Measurements from ENCODE around the gene THSD4. TPM values are rescaled to one million over a fixed set of nuclear protein-coding genes. Genes with fewer than 3 reads are reported as not detected.

THSD4 gene
- total RNA-seq, 1 donor, result under 0.01 TPM

DNA sequence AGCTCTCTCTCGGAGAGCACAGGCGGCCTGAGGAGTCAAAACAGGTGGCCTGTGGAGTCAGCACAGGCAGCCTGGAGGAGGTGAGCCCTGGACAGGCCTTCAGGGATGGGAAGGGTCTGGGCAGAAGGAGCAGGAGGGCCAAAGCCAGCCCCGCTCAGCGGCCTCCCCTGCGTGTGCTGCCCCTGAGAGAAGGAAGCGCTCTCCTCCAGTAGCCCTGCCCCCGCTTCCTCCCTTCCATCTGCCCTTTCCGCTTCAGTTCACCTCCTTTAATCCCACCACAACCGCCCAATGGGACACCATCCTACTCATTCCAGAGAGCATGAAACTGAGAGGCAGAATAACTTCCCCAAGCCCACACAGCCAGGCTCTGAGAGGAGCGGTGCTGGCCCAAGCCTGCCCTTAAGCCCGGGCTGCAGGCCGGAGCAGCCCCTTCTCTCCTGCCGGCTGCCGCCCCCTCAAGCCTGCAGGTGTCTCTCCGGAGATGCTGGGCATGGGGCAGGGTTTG is 691.9 kb downstream of the THSD4 start:
- DNase-seq (ENCODE audit: low read depth in 2 of 3, low spot score in 2 of 3), result no peak

DNA sequence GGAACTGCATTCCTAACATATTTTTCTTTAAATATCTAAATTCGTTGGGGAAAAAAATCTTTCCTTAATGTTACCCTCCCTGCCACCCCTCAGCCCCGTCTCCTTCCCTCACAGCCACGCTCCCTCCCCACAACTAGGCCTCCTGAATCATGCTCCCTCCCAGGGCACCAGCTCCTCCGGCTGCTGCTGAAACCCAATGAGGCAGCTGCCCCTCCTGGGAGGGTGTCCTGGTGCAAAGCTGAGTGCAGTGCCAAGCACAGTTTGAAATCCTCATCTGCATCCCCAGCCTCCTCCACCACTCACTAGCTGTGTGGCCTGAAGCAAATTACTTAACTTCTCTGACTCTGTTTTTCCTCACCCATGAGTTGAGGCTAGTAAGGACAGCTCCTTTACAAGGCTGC is 692.4 kb downstream of the THSD4 start:
- DNase-seq (ENCODE audit: low read depth in 2 of 3, low spot score in 2 of 3), result no peak

DNA sequence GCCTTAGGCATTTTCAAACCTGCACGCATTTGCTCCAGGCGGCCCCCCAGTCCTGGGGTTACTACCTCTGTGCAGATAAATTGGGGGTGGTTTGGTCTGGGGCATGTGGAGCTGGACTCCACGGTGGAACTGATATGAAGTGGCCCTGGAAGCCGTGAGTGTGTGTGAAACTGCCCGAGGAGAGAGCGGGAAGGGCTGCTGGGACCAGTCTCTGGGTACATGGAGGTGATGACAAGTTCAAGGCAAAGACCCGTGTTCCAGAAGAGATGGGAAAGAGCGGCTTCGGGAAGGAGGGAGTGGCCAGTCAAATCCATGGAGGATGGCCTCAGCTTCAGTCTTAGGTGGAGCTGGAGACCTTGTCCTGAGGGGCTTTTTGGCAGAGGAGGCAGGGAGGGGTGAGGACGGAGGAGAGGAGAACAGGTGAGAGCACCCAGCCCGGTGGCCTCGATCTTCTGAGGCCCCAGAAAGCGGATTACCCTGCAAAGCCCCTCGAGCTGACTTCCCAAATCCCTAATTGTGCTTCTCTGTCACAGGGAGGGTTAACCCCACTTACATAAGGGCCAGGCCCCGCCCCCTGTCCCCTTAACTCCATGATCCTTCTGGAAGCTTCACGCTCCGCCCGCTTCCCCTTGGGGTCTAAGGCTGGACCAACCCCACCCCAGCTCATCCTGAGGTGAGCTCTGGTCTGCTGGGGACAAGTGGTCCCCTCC is 693.2 kb downstream of the THSD4 start:
- no peak for DNase-seq (ENCODE audit: low read depth in 2 of 3, low spot score in 2 of 3)

DNA sequence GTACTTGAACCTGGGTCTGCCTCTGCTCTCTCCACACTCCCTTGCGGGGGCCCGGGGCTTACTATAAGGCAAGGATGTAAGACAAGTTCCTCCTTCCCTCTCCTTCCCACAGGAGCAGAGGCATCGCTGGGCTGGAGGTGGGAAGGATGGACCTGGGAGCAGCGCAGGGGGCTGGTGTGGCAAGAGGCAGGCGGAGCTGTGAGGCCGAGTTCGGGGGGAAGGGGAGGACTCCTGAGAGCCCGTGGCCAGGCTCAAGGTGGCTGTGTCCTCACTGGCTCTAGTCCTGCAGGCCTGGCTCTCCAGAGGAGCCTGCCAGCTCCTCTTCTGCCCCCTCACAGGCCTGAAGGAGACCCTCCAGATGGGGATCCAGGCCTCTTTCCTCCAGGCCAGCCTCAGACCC is 694.1 kb downstream of the THSD4 start:
- DNase-seq (ENCODE audit: low read depth in 2 of 3, low spot score in 2 of 3), result no peak

DNA sequence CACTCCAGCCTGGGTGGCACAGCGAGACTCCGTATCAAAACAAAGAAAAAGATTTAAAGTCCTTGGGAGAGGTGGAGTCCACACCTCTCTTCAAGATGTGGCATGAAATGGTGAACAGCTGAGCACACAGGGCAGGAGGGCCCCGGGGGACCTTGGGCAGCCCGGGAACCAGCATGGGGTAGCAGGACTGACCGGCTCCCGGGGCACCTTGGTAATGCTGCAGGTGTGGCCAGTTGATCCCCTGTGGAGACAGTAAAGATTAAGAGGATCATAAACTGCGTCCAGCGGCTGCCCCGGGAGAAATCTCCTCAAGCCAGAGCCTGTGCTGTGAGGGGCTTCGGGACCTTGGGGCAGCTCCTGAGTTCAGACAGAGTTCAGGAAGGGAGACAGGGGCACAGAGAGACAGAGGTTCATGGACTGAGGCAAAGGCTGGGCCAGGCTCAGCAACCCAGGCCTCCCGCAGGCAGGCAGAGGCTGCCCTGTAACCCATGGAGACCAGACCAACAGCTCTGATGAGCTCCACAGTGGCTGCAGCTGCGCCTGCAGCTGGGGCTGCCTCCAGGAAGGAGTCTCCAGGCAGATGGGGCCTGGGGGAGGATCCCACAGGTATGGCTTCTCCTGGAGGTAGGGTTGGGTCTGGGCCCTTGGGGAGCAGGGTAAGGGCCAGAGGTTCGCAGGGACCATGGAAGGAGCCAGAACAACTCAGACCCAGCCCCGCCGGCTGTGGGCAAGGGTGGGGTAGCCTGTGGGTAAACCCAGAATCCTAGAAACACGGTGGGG is 695.2 kb downstream of the THSD4 start, which contains the start of gene NR2E3:
Gene NR2E3, plus strand, starts transcription at position 299 of the 780 bp plus-strand sequence. Its CDS starts 190 bp downstream, at position 489.
- DNase-seq (ENCODE audit: low read depth in 2 of 3, low spot score in 2 of 3), result no peak

DNA sequence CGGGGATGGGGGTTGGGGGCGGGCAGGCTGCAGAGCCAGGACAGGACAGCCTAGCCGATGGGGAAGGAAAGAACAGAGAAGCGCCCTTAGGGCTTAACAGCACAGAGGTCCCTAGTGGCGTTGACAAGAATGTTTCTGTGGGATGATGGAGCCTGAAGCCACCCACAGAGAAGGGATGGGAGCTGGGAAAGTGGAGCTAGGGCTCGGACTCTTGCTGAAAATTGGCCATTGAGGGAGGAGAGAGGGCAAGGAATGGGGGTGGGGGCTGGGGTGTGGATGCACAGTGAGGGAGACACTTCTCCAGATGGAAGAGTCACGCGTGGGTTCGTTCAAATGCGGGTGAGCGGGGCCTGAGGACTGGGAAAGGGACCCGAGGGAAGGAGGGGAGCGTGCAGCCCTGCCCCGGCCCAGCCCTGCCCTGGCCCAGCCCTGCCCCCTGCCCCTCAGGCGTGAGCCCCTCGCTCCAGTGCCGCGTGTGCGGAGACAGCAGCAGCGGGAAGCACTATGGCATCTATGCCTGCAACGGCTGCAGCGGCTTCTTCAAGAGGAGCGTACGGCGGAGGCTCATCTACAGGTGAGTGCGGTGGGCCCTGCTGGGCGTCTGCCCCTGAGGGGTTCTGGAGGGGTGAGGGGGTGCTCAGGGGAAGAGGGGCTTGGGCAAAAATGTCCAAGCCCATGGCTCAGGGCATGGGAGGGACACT is 695.9 kb downstream of the THSD4 start:
- no peak for DNase-seq (ENCODE audit: low read depth in 2 of 3, low spot score in 2 of 3)

DNA sequence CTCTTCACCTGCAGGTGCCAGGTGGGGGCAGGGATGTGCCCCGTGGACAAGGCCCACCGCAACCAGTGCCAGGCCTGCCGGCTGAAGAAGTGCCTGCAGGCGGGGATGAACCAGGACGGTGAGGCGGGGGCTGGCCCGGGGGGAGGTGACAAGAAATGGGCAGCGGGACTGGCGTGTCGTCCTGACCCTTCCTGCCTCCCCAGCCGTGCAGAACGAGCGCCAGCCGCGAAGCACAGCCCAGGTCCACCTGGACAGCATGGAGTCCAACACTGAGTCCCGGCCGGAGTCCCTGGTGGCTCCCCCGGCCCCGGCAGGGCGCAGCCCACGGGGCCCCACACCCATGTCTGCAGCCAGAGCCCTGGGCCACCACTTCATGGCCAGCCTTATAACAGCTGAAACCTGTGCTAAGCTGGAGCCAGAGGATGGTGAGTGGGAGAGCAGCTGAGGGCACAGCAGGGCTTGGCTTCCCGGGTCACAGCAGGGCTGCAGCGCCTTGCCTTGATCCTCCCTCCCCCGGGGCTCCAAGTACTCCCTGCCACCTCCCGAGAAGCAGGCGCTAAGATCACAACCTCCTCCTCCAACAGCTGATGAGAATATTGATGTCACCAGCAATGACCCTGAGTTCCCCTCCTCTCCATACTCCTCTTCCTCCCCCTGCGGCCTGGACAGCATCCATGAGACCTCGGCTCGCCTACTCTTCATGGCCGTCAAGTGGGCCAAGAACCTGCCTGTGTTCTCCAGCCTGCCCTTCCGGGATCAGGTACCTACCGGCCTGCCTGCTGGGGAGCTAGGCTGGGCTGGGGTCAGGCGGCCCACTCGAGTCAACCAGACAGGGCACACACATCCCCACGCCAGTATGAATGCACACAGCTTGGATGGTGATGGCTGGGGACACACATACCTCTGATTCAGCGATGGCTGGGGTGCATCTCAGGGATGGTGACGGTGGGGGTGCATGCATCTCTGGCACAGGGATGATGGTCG is 696.8 kb downstream of the THSD4 start:
- DNase-seq (ENCODE audit: low read depth in 2 of 3, low spot score in 2 of 3), result no peak

DNA sequence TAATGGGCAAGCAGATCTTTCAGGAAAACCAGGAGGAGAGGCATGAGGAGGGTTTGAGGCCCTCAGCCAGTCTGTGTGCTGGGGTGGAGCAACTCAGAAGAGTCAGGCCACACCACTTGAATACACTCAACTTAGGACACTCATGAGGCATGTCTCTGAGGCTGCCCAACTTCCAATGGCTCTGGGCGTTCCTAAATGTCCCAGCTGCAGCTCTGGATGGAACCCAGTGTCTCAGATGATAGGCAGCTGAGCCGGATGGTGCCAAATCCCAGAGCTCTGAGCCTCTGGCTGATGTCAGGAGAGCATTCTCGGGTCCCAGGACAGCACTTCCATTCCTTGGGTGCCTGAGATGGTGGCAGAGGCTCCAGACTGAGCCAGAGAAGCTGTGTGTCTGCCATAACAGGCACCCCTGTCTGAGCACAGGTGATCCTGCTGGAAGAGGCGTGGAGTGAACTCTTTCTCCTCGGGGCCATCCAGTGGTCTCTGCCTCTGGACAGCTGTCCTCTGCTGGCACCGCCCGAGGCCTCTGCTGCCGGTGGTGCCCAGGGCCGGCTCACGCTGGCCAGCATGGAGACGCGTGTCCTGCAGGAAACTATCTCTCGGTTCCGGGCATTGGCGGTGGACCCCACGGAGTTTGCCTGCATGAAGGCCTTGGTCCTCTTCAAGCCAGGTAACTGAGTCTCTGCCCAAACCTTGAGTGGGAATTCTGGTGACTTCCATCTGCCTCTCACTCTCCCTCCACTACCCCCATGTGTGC is 697.9 kb downstream of the THSD4 start:
- no peak for DNase-seq (ENCODE audit: low read depth in 2 of 3, low spot score in 2 of 3)

DNA sequence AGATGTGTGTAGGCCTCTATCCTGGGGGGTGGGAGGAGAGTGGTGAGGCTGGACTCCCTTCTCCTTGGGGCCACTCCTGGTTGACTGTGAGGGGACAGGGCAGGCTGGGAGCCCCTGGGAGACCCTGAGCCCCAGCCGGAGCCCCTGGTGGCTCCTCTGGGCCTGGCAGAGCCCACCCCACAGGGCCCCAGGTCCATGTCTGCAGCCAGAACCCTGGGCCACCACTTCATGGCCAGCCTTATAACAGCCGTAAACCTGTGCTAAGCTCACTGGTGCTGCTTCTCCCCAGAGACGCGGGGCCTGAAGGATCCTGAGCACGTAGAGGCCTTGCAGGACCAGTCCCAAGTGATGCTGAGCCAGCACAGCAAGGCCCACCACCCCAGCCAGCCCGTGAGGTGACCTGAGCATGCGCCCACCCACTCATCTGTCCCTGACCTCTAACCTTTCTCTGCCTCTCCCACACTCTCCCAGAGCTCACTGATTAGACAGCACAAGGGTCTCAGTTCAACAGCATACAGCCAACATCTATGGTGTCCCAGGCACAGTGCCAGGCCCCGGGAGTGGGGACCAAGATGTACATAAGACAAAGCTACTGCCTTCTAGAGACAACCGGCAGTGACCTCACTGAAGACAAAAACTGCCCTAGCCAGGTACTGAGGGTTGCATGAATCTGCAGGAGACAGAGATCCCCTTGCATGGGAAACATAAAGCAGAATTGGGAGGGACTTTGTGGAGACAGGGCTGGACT is 698.6 kb downstream of the THSD4 start:
- DNase-seq (ENCODE audit: low read depth in 2 of 3, low spot score in 2 of 3), result no peak

DNA sequence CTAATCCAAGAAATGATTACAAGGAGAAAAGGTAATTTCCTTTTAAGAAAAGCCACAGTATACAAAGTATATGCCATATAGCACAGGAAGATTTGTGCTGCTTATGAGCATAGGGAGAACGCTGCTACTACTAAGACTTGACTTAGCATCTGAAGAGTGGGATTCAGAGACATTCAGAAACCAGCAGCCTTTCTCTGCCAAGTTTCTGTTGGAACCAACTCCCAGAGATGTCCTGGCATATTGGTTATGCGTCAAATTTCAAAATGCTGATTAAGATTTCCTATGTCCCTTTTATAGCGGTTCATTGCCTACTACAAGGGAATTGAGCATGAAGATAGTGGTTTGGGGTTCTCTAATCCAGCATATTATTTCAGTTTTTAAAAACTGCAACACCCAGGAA is 700.0 kb downstream of the THSD4 start:
- DNase-seq (ENCODE audit: low read depth in 2 of 3, low spot score in 2 of 3), result no peak

DNA sequence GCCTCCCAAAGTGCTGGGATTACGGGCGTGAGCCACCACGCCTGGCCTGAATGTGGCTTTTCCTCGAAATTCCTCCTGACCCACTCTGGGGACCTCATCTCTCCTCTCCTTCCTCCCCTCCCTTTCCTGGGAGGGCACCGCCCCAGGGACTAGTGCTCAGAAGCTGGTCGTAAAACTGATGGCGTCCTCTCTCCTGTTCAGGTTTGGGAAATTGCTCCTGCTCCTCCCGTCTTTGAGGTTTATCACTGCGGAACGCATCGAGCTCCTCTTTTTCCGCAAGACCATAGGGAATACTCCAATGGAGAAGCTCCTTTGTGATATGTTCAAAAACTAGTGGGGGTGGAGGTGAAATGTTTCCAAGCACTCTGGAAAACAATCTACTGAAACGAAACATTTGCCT is 702.1 kb downstream of the THSD4 start:
- no peak for DNase-seq (ENCODE audit: low read depth in 2 of 3, low spot score in 2 of 3)

DNA sequence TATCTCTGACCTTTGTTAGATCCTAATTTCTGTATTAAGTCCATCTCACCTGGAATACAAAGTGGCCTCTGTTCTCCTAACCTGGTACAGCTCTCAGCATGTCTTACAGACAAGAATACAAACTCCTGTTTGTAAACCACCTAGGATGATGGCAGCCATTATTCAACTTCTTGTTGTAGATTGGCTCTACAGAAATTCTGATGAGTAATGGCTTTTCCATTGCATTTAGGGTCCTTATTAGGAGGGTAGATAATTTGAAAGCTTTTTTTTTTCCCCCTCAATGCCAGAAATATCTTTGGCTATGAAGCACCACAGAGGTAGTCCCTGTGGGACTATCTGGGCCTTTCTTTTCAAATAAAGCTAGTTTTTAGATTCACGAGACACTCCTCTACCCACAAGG is 704.9 kb downstream of the THSD4 start:
- no peak for DNase-seq (ENCODE audit: low read depth in 2 of 3, low spot score in 2 of 3)

DNA sequence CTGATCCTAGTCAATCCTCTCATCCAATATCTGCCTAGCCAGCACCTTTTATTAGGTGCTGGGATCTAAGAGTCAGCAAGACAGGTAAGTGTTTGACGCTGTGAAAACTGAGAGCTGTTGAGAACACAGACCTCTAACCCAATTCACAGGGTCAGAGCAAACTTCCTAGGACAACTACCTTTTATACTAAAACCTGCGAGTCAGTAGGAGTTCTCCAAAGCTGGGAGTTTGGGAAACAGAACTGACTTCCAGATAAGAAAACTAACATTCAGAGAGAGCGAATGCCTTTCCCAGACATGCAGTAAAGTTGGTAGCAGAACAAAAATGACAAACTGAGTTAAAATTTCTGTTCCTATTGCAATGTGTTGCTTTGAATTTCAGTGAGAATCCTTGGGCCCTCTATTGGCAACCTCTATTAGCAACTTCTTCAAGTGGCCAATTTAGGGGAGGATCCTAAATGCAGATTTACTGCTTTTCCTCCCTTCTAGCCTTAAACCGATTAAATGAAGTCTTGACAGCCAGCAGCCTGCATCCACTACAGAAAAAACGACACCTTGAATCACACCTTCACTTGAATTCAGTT is 706.4 kb downstream of the THSD4 start:
- DNase-seq (ENCODE audit: low read depth in 2 of 3, low spot score in 2 of 3), result no peak

DNA sequence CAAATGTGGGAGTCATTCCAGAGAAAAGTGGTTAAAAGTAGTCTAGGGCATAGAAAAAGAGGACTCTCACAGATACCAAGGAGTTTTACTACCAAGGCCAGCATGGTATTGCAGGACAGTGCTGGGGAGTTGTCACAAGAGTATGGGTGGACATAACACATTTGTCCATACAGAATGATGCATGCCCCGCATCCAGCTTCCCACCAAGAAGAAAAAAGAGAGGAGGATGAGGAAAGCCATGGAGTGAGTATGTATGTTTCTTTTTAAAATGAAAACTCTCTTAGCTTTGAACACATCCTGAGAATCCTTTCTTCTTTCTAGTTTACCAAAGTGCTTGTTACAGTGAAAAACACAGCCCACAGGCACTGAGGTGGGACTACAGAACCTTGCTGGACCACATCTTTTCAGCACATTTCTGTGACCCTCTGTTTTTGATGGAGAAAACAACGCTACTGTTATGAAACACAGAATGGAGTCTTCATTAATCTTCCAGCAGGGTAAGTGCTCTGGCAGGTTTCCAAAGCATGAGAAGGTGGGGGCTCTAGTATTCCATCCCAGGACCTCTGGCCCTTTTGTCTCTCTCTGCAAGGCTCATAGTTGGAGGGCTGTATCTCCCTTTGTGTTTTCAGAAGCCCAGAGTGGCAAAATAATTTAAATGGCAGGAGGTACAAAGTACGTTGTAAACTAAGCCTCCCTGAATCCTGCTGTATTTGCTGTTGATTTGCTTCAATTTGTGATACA is 707.8 kb downstream of the THSD4 start:
- no peak for DNase-seq (ENCODE audit: low read depth in 2 of 3, low spot score in 2 of 3)

DNA sequence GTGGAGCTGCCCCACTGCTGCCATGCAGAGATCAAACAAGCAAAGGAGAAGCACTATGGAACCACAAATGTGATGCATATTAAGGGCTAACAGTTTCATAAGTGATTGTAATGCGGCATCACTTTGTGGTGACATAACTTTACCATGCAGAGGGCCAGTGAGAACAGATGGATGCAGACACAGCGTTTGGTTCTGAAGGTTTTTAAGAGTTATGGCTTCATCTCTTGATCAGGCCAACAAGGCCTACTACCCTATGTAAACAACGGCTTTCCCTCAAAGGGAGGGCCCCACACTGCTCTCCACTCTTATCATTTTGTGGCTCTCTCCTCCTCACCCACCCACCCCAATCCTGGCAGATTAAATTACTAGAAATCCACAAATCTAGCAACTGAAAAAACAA is 708.5 kb downstream of the THSD4 start:
- no peak for DNase-seq (ENCODE audit: low read depth in 2 of 3, low spot score in 2 of 3)

DNA sequence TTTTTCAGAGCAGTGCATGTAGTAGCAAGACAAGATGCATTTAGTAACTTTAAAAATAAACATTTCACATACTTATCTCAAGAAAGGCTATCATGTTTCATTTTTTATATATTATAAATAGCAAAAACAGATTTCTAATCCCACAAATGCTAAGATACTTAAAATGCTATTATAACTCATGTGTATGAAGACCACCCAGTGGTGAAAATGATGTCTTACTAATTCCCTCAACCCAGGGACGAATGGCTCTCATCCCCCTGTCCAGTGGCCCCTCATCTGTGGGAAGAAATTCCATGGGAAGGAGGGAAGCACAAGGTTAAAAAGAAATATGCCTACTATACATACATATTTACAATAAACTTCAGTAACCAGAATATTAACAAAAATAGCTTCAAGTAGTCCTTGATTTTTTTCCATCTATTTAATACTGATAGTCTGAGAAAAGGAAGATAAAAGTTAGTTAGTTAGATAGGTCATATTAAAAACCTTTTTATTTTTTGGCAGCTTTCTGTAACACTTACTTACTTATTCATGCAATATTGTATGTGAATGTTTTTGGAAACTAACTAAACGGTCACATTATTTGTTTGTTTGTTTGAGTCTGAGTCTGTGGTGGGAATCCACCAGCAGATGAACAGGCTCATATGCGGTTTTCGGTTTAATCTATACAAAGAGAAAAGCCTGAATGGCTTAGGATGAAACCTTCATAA is 709.9 kb downstream of the THSD4 start:
- no peak for DNase-seq (ENCODE audit: low read depth in 2 of 3, low spot score in 2 of 3)

DNA sequence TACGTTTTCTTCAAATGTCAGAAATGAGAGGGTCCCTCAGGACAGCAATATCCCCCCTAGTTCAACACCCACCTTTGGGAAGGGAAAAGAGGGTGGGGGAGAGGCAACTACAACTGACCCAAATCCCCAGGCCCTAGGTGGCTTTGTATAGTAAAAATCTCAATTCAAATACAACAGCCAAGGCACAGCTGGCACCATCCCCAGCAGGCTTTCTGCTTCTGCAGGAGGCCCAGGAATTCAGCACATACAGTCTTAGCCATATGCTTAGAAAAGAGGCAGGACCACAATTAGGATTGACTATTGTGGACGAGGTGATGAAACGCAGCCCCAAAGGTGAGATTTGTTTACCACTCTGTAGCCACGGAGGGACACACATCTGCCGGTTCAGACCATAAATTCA is 710.9 kb downstream of the THSD4 start:
- DNase-seq (ENCODE audit: low read depth in 2 of 3, low spot score in 2 of 3), result no peak

Measured in hematopoietic multipotent progenitor cell (in vitro differentiated cells).